GM19463 (cell line): ENCODE data around the gene ADIPOR1.
"Not testable (repeated sequence)": the region's sequence is repeated elsewhere in the genome, so short reads cannot be mapped to it uniquely, and the experiment has no call there.

ENCODE experiments used
- ATAC-seq: cut with Tn5 transposase; IDR thresholded peaks from one replicate; pipeline ENCODE4 v1.9.1; 2021; ENCODE audit warnings: mild to moderate bottlenecking, moderate library complexity; ENCODE audit not compliant: unreplicated experiment

Gene ADIPOR1

DNA sequence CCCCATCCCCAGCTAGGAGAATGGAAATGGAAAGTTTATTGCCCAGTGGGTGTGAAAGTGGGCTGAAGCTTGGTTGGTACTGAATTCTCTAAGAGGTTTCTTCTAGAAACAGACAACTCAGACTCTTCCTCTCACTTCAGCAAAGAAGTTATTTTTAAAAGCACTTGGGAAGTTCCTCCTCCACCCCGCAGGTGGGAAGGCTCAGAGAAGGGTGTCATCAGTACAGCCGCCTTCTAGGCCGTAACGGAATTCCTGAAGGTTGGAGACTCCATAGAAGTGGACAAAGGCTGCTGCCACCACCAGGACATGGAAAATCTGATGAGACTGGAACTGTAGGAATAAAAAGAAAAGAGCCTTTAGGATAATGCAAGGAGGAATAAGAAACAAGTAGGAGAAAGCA lies 16.7 kb downstream of the ADIPOR1 start:
- no peak for ATAC-seq

DNA sequence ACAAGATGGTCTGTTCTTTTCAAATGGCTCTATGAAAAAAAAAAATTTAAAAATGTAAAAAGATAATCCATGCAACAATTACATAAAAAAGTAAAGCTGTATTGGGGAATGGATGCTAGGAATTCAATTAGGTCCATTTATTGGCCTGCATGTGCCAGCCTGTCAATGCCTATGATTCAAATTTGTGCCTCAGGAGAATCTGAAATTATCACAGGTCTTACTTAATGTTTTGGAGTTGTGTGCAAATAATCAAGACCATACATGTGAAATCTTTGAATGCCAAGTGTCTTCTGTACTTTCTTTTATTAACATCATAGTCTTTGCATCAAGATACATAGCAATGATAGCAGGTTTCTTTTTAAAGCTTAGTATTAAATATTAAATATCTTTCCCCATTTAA lies 17.6 kb downstream of the ADIPOR1 start:
- ATAC-seq, result no peak

DNA sequence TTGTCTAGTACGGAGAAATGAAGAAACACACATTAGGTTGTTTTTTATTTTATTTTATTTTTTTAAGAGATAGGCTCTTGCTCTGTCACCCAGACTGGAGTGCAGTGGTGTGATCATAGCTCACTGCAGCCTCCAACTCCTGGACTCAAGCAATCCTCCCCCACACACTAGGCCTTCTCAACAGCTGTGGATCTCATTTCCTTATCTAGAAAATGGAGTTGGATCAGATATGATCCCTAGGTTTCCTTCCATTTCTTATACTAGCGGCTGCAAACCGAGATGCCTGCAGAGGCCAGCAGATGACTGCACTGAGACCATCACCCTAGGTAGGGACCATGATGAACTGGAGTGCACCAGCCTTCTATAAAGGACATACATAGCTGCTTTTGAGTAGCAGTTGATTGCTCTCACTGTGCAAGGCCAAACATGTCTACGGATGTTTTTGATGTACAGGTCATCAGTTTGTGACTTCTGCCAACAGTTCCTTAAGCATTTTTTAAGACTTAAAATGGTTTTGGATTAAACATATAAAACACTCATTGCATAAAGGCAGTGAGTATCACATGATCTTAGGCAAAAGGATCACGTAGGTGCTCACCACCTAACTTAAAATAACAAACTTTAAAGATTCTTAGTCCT lies 19.7 kb downstream of the ADIPOR1 start:
- ATAC-seq, result no peak

DNA sequence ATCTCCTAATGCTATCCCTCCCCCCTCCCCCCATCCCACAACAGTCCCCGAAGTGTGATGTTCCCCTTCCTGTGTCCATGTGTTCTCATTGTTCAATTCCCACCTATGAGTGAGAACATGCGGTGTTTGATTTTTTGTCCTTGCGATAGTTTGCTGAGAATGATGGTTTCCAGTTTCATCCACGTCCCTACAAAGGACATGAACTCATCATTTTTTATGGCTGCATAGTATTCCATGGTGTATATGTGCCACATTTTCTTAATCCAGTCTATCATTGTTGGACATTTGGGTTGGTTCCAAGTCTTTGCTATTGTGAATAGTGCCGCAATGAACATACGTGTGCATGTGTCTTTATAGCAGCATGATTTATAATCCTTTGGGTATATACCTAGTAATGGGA lies 21.7 kb downstream of the ADIPOR1 start:
- ATAC-seq, result not testable (repeated sequence)

DNA sequence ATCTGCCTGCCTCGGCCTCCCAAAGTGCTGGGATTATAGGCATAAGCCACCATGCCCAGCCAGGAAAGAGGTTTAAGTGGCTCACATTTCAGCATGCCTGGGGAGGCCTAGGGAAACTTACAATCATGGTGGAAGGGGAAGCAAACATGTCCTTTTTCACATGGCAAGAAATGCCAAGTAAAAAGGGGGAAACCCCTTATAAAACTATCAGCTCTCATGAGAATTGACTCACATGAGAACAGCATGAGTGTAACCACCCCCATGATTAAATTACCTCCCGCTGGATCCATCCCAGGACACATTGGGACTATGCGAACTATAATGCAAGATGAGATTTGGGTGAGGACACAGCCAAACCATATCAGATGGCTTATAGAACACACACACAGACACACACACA lies 22.3 kb downstream of the ADIPOR1 start:
- no peak for ATAC-seq

DNA sequence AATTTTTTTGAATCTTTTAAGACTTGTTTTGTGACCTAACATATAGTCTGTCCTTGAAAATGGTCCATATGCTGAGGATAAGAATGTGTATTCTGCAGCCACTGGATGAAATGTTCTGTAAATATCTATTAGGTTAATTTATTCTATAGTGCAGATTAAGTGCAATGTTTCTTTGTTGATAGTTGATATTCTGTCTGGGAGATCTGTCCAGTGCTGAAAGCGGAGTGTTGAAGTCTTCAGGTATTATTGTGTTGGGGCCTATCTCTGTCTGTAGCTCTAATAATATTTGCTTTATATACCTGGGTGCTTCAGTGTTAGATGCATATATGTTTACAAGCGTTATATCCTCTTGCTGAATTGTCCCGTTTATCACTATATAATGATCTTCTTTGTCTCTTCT lies 23.4 kb downstream of the ADIPOR1 start:
- ATAC-seq, result no peak

DNA sequence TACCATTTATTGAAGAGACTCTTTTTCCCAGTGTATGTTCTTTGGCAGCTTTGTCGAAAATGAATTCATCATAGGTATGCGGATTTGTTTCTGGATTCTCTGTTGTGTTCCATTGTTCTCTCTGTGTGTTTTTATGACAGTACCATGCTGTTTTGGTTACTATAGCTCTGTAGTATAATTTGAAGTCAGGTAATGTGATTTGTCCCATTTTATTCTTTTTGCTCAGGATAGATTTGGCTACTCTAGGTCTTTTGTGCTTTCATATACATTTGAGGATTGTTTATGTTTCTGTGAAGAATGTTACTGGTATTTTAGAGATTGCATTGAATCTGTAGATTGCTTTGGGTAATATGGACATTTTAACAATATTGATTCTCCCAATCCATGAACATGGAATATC lies 25.6 kb downstream of the ADIPOR1 start:
- no peak for ATAC-seq

DNA sequence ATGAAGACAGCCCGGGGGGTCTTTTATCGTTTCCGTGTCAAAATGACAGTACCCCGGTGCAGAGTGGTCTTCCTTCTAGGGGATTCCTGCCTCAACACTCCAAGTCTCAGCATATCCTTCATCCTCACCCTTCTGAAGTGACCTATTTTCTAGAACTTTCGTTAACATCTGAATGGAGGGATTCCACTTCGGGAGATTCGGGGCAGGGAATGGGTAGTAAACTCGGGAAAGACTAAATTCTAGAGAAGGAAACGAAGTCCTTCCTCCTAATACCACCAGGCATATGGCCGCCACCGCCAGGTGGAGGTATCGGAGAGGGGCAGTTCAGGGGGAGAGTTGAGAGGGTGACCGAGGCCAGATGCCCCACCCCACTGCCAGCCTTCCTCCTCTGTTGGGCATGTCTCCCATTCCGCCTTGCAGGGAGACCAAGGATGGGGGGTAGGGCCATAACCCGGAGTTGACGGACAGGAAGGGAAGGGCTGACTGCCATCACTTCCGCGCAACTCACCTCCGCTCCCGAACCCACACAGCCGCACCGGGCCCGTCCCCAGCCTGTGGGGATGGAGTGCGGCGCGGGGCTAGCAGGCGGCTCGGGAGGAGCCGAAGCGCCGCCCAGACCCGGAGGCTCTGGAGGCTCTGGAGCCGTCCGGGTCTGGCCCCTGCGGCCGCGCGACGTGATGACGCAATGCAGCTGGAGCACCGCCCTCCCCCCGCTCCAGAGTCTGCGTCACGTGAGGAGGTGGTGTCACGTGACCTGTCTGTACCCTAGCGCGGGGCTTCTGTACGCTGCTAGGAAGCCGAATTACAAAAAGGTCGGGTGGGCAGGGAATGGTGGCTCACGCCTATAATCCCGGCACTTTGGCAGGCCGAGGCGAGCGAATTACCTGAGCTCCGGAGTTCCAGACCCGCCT lies 31.3 kb downstream of the ADIPOR1 start, which contains the start of gene KLHL12:
Gene KLHL12, minus strand, starts transcription at position 654 of the 911 bp plus-strand sequence. CDS start 2,072 bp downstream, outside the sequence.
- peak; percentile 91 for ATAC-seq

DNA sequence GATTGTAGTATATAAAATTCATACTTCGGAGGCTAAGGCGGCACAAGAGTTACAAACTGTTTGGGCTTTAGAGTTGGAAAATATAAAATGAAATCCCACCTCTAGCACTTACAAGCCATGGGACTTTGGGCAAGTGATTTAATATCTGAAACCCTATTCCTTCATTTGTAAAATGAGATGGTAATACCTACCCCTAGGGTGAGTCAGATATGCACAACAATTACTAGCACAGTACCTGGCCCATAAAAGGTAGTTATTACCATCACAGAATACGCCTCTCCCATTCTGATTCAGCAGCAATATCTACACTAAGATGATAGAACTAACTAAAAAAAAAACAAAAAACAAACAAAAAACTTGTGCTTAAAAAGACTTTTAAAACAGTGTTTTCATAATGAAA lies 34.6 kb downstream of the ADIPOR1 start:
- ATAC-seq, result no peak

DNA sequence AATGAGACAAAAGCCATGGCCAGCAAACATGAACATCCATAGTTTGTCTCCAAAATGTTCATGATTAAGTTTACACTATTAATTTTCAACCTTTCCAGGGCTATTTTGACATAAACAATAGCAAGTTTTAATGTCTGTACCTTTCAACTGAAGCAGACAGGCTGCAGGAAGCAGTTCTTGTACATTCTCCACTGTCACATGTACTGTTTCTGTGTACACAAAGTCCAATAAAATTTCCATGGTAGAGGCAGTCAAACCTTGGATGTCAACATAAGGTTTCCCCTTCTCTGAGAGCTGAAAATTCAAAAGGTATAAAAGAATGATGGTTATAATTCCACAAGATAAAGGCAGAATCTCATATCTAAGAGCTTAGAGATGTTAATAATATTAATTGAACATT lies 38.5 kb downstream of the ADIPOR1 start:
- ATAC-seq, result no peak

DNA sequence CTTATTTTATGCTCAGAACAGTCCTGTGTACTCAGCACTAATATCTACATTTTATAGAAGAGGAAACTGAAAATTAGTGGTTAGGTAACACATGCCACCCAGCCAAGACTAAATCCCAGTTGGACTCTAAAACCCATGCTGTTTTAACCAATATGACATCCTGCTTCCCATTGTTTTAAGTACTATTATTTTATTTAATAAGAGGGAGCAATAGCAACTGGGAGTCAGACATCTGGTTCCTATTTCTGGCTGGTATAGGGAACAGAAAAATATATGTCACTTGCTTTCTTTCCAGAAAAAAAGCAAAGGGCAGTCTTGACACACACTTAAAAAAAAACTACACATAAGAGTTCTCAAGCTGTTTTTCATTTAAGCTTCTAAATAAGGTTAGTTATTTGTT lies 43.0 kb downstream of the ADIPOR1 start:
- ATAC-seq, result no peak

DNA sequence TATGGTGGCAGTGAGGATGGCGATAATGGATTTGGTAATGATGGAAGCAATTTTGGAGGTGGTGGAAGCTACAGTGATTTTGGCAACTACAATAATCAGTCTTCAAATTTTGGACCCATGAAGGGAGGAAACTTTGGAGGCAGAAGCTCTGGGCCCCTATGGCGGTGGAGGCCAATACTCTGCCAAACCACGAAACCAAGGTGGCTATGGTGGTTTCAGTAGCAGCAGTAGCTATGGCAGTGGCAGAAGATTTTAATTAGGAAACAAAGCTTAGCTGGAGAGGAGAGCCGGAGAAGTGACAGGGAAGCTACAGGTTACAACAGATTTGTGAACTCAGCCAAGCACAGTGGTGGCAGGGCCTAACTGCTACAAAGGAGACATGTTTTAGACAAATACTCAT lies 45.6 kb downstream of the ADIPOR1 start:
- not testable (repeated sequence) for ATAC-seq

DNA sequence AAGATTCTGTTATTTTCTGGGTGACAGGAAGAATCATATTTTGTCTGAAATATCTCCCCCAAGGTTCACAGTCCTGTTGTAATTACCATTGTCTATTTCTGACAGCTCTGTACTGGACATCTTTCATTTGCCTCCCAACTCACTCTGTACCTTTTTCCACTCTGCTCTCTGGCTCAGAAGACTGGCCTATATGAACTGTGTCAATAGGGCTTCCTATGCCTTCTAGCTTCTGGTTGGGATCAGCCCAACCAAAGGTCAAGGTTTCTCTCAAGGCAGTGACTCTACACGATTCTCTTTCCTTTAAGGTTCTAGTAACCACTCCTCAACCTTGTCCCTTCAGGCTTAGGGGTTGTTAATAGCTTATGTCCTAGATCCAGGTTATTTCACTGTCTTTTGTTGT lies 48.6 kb downstream of the ADIPOR1 start:
- no peak for ATAC-seq

DNA sequence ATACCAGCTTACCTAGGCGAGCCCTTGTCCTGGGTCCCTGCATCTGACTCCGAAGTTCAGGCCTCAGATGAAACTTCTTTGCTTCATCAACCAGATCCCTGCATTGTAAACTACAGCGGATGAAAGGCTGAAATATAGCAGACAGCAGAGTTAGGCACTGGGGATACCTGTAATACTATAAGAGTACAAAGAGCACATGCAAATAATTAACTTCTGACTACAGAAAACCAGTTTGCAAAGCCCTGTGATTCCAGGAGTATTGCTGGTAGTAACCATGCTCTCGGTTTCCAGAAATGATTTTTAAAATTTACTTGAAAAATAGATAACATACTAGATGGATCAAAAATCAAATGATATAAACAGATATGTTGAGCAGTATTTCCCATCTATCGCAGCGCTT lies 49.1 kb downstream of the ADIPOR1 start:
- ATAC-seq, result no peak

DNA sequence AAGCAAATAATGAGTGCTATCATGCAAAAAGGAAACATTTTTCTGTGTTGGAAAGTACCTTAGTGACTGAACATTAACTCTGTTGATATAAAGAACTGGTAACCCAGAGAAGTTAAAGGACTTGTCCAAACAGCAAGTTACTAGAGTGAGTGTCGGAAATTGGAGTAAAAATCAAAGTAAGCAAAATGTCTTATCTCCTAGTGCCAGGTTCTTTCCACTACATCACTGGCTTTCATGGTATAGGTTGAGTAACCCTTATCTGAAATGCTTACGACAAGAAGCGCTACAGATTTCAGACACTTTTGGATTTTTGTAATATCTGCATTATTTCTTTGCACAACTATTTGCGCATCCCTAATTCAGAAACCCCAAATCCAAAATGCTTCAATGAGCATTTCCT lies 52.8 kb downstream of the ADIPOR1 start:
- no peak for ATAC-seq

DNA sequence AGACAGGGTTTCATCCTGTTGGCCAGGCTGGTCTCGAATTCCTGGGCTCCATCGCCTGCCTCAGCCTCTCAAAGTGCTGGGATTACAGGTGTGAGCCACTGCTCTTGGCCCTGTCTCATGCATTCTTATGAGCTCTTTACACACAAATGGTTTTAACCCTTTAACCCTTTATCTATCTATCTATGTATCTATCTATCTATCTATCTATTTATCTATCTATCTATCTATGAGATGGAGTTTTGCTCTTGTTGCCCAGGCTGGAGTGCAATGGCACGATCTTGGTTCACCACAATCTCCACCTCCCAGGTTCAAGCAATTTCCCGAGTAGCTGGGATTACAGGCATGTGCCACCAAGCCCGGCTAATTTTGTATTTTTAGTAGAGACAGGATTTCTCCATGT lies 54.3 kb downstream of the ADIPOR1 start:
- not testable (repeated sequence) for ATAC-seq

DNA sequence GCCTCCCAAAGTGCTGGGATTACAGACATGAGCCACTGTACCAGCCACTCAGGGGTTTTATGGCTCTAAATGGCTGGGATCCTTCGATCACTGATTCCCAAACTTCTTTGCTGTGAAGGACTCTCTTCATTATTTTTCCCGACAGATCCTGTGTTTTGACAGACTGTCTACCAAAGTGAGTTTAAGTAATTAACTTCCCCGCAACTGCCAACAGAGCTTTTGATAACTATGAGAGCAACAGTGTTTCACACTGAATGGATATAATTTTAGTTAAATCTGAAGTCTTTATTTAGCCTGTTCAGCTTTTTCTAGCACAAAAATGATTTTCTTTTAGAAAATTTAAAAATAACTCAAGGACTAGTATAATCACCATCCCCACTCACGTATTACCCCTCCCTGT lies 56.6 kb downstream of the ADIPOR1 start:
- no peak for ATAC-seq

DNA sequence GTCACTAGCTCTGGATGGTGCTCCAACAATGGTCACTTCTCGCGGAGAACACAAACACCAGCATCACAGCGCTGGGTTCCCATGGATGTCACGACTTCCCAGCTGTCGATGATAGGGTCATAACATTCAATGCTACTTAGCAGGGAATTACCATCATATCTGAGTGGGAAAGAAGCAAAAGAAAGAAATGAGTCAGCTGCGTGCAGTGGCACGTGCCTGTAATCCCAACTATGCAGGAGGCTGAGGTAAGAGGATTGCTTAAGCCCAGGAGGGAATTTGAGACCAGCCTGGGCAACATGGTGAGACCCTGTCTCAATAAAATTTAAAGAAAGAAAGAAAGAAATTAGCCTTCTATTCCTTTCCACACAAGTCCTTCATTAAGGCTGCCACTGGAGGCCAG lies 65.6 kb downstream of the ADIPOR1 start:
- ATAC-seq, result no peak
